M059J (cell line): ENCODE measurements around the gene G3BP1. TPM values are rescaled to one million over a fixed set of nuclear protein-coding genes. Genes with fewer than 3 reads are reported as not detected.
"Not testable (repeated sequence)": the region's sequence is repeated elsewhere in the genome, so short reads cannot be mapped to it uniquely, and the experiment has no call there.

Experiments
- DNase-seq: peaks from one replicate; pipeline ENCODE4 v3.0.0-alpha.2; 2012; ENCODE audit warnings: low read depth
- total RNA-seq: library from RNA; depleted of rRNA; stranded (reverse); fragments of >200 nt; shearing (Covaris generic); gene quantifications from 2 replicates; pipeline ENCODE4 v1.2.3, GENCODE V29; 2014

G3BP1 gene
- total RNA-seq, 1 experiment from 2014 or later, result 167 TPM

- DNase-seq, result no peak
Observed at GRCh38 chr5:151798674-151799073, 26.9 kb downstream of the G3BP1 start.

GRCh38 chr5:151799407-151799806 is 27.7 kb downstream of the G3BP1 start:
- peak; percentile 56 for DNase-seq

GRCh38 chr5:151800532-151800931 is 28.8 kb downstream of the G3BP1 start:
- no peak for DNase-seq

- DNase-seq, result no peak
Observed at GRCh38 chr5:151805414-151806223, 33.9 kb downstream of the G3BP1 start.

- DNase-seq, result no peak
Observed at GRCh38 chr5:151808451-151809169, 36.9 kb downstream of the G3BP1 start.

GRCh38 chr5:151810449-151810848 is 38.7 kb downstream of the G3BP1 start:
- DNase-seq, result no peak

GRCh38 chr5:151810897-151811296 is 39.1 kb downstream of the G3BP1 start:
- DNase-seq, result no peak

GRCh38 chr5:151811593-151812321 is 40.0 kb downstream of the G3BP1 start:
- peak; percentile 68 for DNase-seq

- peak; percentile 37 for DNase-seq
Observed at GRCh38 chr5:151812757-151813309, 41.1 kb downstream of the G3BP1 start.

GRCh38 chr5:151815051-151815450 is 43.3 kb downstream of the G3BP1 start:
- no peak for DNase-seq

- no peak for DNase-seq
Observed at GRCh38 chr5:151819830-151820229, 48.1 kb downstream of the G3BP1 start.

- no peak for DNase-seq
Observed at GRCh38 chr5:151820271-151820670, 48.5 kb downstream of the G3BP1 start.

- DNase-seq, result no peak
Observed at GRCh38 chr5:151820903-151821302, 49.1 kb downstream of the G3BP1 start.

- no peak for DNase-seq
Observed at GRCh38 chr5:151822141-151822540, 50.4 kb downstream of the G3BP1 start.

GRCh38 chr5:151825445-151825844 is 53.7 kb downstream of the G3BP1 start:
- DNase-seq, result peak; percentile 56

GRCh38 chr5:151829370-151829769 is 57.6 kb downstream of the G3BP1 start:
- DNase-seq, result no peak

GRCh38 chr5:151832843-151833242 is 61.1 kb downstream of the G3BP1 start:
- DNase-seq, result not testable (repeated sequence)

GRCh38 chr5:151846765-151847164 is 75.0 kb downstream of the G3BP1 start:
- DNase-seq, result no peak

GRCh38 chr5:151847871-151848270 is 76.1 kb downstream of the G3BP1 start:
- no peak for DNase-seq

GRCh38 chr5:151855701-151856100 is 83.9 kb downstream of the G3BP1 start:
- no peak for DNase-seq

GRCh38 chr5:151856861-151857260 is 85.1 kb downstream of the G3BP1 start:
- DNase-seq, result no peak

GRCh38 chr5:151860867-151861266 is 89.1 kb downstream of the G3BP1 start:
- not testable (repeated sequence) for DNase-seq
